H1 (cell line): ENCODE data around the gene CHSY3. TPM values are rescaled to one million over a fixed set of nuclear protein-coding genes. Genes with fewer than 3 reads are reported as not detected.

Experiments used
- CTCF ChIA-PET: fragments of 300-600 bp; sonication (Branson Sonifier 250); formaldehyde crosslinking; loops from one replicate; lab custom pipeline; 2021; ENCODE audit not compliant: partially characterized antibody; lab: Charles Lee
- POLR2A ChIA-PET: fragments of 300-600 bp; sonication (Branson Sonifier 250); formaldehyde crosslinking; loops from one replicate; lab custom pipeline; 2021; ENCODE audit warnings: inconsistent platforms; ENCODE audit not compliant: partially characterized antibody; lab: Charles Lee
- DNase-seq, 2 experiments: peaks; one replicate each; pipeline versions ENCODE4 v3.0.0 to v3.0.0-alpha.2; 2010 to 2022; ENCODE audit warnings: low spot score in 2 of 2, low read depth in 1 of 2, mixed read lengths in 1 of 2
- FAIRE-seq: peaks from 2 replicates; lab custom pipeline; 2011; peaks lifted over from hg19 to GRCh38; lab: Jason Lieb, UNC
- H2AFZ ChIP-seq: 2 replicates; pipeline ENCODE4 v1.8.1; 2012; ENCODE audit warnings: low read length, inconsistent platforms
- H2AK5ac ChIP-seq: 2 replicates; pipeline ENCODE4 v1.6.1; 2013; ENCODE audit warnings: low read depth, low read length
- H2BK120ac ChIP-seq: replicated peaks from 2 replicates; pipeline ENCODE3; 2013; ENCODE audit warnings: low read depth, low read length, inconsistent platforms
- H2BK12ac ChIP-seq: 2 replicates; pipeline ENCODE4 v1.6.1; 2013; ENCODE audit warnings: low read depth, low read length
- H2BK15ac ChIP-seq: 2 replicates; pipeline ENCODE4 v1.6.1; 2013; ENCODE audit warnings: low read length
- H2BK20ac ChIP-seq: 2 replicates; pipeline ENCODE4 v1.6.1; 2013; ENCODE audit warnings: low read length
- H2BK5ac ChIP-seq: 2 replicates; pipeline ENCODE4 v1.6.1; 2013; ENCODE audit warnings: low read depth, low read length
- H3K14ac ChIP-seq: 2 replicates; pipeline ENCODE4 v1.6.1; 2013; ENCODE audit warnings: inconsistent platforms; ENCODE audit not compliant: insufficient read length
- H3K18ac ChIP-seq: 2 replicates; pipeline ENCODE4 v1.6.1; 2013; ENCODE audit warnings: low read length; ENCODE audit errors: extremely low read depth
- H3K23ac ChIP-seq: 2 replicates; pipeline ENCODE4 v1.6.1; 2013; ENCODE audit warnings: inconsistent platforms; ENCODE audit not compliant: insufficient read length
- H3K23me2 ChIP-seq: 2 replicates; pipeline ENCODE4 v1.6.1; 2013; ENCODE audit warnings: low read depth, low read length
- H3K27ac ChIP-seq: 2 replicates; pipeline ENCODE4 v1.6.1; 2011; ENCODE audit warnings: low read depth, low read length, inconsistent platforms
- H3K27me3 ChIP-seq, 4 experiments: replicated peaks in 1 of 4; 1 replicate in 1 of 4; 2 replicates in 3 of 4; pipeline versions ENCODE4 v1.6.1 to v1.8.1; 2011 to 2013; ENCODE audit warnings: low read length in 3 of 4, mild to moderate bottlenecking in 3 of 4, inconsistent platforms in 2 of 4, mixed read lengths in 2 of 4, moderate library complexity in 1 of 4; ENCODE audit not compliant: control insufficient read depth in 3 of 4, insufficient read depth in 3 of 4; ENCODE audit errors: extremely low read depth in 1 of 4
- H3K36me3 ChIP-seq, 4 experiments: 2 replicates each; pipeline versions ENCODE4 v1.6.1 to v1.8.1; 2011 to 2013; ENCODE audit warnings: mild to moderate bottlenecking in 4 of 4, low read length in 3 of 4, moderate library complexity in 2 of 4, control low read depth in 1 of 4, inconsistent platforms in 1 of 4; ENCODE audit not compliant: insufficient read depth in 4 of 4, control insufficient read depth in 2 of 4
- H3K4ac ChIP-seq: replicated peaks from 2 replicates; pipeline ENCODE3; 2013; ENCODE audit warnings: low read length, low read depth, mixed read lengths, inconsistent platforms; ENCODE audit not compliant: insufficient read length
- H3K4me1 ChIP-seq, 4 experiments: replicated peaks in 1 of 4; 1 replicate in 1 of 4; 2 replicates in 3 of 4; pipeline versions ENCODE4 v1.6.1 to v1.8.1; 2011 to 2013; ENCODE audit warnings: low read length in 3 of 4, inconsistent platforms in 2 of 4, mixed read lengths in 1 of 4; ENCODE audit not compliant: insufficient read depth in 4 of 4, control insufficient read depth in 3 of 4
- H3K4me2 ChIP-seq, 2 experiments: 2 replicates each; pipeline versions ENCODE4 v1.6.1 to v1.8.1; 2011 to 2013; ENCODE audit warnings: low read depth in 2 of 2, low read length in 2 of 2, control low read depth in 1 of 2, inconsistent platforms in 1 of 2, mild to moderate bottlenecking in 1 of 2; ENCODE audit not compliant: insufficient read depth in 1 of 2
- H3K4me3 ChIP-seq, 4 experiments: fragments of 200-600, 300-600 bp in 1 of 4; sonication (generic), shearing (Covaris generic), sonication (Bioruptor Twin) in 1 of 4; 2 replicates each; pipeline versions ENCODE4 v1.5.1 to v1.8.1; 2011 to 2016; ENCODE audit warnings: low read length in 4 of 4, low read depth in 3 of 4, control low read depth in 2 of 4, inconsistent platforms in 2 of 4, mild to moderate bottlenecking in 2 of 4, mixed read lengths in 1 of 4, moderate library complexity in 1 of 4; ENCODE audit not compliant: insufficient read depth in 2 of 4; ENCODE audit errors: extremely low read depth in 1 of 4
- H3K56ac ChIP-seq: replicated peaks from 2 replicates; pipeline ENCODE3; 2013; ENCODE audit warnings: low read depth, mild to moderate bottlenecking, mixed read lengths, low read length, inconsistent platforms; ENCODE audit not compliant: insufficient read length
- H3K79me1 ChIP-seq: 2 replicates; pipeline ENCODE4 v1.6.1; 2013; ENCODE audit warnings: low read depth, low read length, control low read depth
- H3K79me2 ChIP-seq, 2 experiments: 2 replicates each; pipeline versions ENCODE4 v1.6.1 to v1.8.1; 2012 to 2013; ENCODE audit warnings: low read length in 2 of 2, mild to moderate bottlenecking in 2 of 2, inconsistent platforms in 1 of 2; ENCODE audit not compliant: insufficient read depth in 2 of 2, control insufficient read depth in 1 of 2
- H3K9ac ChIP-seq, 4 experiments: replicated peaks in 1 of 4; 1 replicate in 1 of 4; 2 replicates in 3 of 4; pipeline versions ENCODE4 v1.6.1 to v1.8.1; 2011 to 2013; ENCODE audit warnings: low read depth in 3 of 4, low read length in 3 of 4, control low read depth in 2 of 4, mild to moderate bottlenecking in 2 of 4, moderate library complexity in 2 of 4, inconsistent platforms in 1 of 4; ENCODE audit errors: extremely low read depth in 1 of 4
- H3K9me3 ChIP-seq, 2 experiments: 2 replicates each; pipeline versions ENCODE4 v1.6.1 to v1.8.1; 2012 to 2013; ENCODE audit warnings: mild to moderate bottlenecking in 2 of 2, moderate library complexity in 2 of 2, control low read depth in 1 of 2, inconsistent platforms in 1 of 2, low read depth in 1 of 2, low read length in 1 of 2, mixed read lengths in 1 of 2; ENCODE audit not compliant: insufficient read depth in 2 of 2
- H4K20me1 ChIP-seq, 2 experiments: replicated peaks in 1 of 2; 2 replicates each; pipeline versions ENCODE3 to v1.8.1; 2011 to 2013; ENCODE audit warnings: inconsistent platforms in 2 of 2, low read length in 2 of 2, mild to moderate bottlenecking in 1 of 2; ENCODE audit not compliant: insufficient read depth in 2 of 2, control insufficient read depth in 1 of 2
- H4K5ac ChIP-seq: 2 replicates; pipeline ENCODE4 v1.6.1; 2013; ENCODE audit warnings: low read length, low read depth, mixed read lengths, inconsistent platforms; ENCODE audit not compliant: insufficient read length
- H4K8ac ChIP-seq: 2 replicates; pipeline ENCODE4 v1.8.0; 2013; ENCODE audit warnings: mild to moderate bottlenecking, moderate library complexity, low read length, inconsistent platforms; ENCODE audit not compliant: insufficient read depth; ENCODE audit errors: extremely low read depth
- H4K91ac ChIP-seq: replicated peaks from 2 replicates; pipeline ENCODE3; 2013; ENCODE audit warnings: low read length, mixed read lengths, inconsistent platforms; ENCODE audit not compliant: insufficient read length
- BRCA1 ChIP-seq: IDR thresholded peaks from 2 replicates; pipeline ENCODE4 v1.6.1; 2012; ENCODE audit warnings: low read depth, low read length, improper control_type of control experiment
- CHD1 ChIP-seq: IDR thresholded peaks from 2 replicates; pipeline ENCODE4 v1.6.1; 2012; ENCODE audit warnings: low read depth, low read length, improper control_type of control experiment
- CREB1 ChIP-seq: IDR thresholded peaks from 2 replicates; pipeline ENCODE4 v1.6.1; 2012; ENCODE audit warnings: inconsistent platforms
- EGR1 ChIP-seq: IDR thresholded peaks from 2 replicates; pipeline ENCODE4 v1.6.1; 2011; ENCODE audit warnings: low read depth, low read length, borderline replicate concordance
- HDAC2 ChIP-seq, 2 experiments: fragments of 300-600 bp in 1 of 2; sonication (generic) in 1 of 2; IDR thresholded peaks; 2 replicates each; pipeline ENCODE4 v1.6.1; 2011 to 2012; ENCODE audit warnings: low read depth in 2 of 2, low read length in 2 of 2, mild to moderate bottlenecking in 2 of 2, moderate library complexity in 2 of 2, borderline replicate concordance in 1 of 2, inconsistent platforms in 1 of 2
- JUND ChIP-seq: IDR thresholded peaks from 2 replicates; pipeline ENCODE4 v1.6.1; 2011; ENCODE audit warnings: mild to moderate bottlenecking, improper control_type of control experiment, low read length
- KDM5A ChIP-seq: fragments of 200-600 bp; IDR thresholded peaks from 2 replicates; pipeline ENCODE4 v1.7.1; 2012; ENCODE audit warnings: mild to moderate bottlenecking, low read length, inconsistent platforms, mixed read lengths
- NRF1 ChIP-seq: IDR thresholded peaks from 2 replicates; pipeline ENCODE4 v1.6.1; 2011; ENCODE audit warnings: mild to moderate bottlenecking, low read depth, low read length, improper control_type of control experiment
- RBBP5 ChIP-seq: IDR thresholded peaks from 2 replicates; pipeline ENCODE4 v1.7.1; 2012; ENCODE audit warnings: low read depth, mild to moderate bottlenecking, inconsistent platforms, low read length, moderate library complexity, borderline replicate concordance
- SAP30 ChIP-seq: fragments of 300-600 bp; sonication (generic); IDR thresholded peaks from 2 replicates; pipeline ENCODE4 v1.7.1; 2012; ENCODE audit warnings: low read length, moderate library complexity, mild to moderate bottlenecking, inconsistent platforms; ENCODE audit not compliant: insufficient read depth, insufficient replicate concordance
- TBP ChIP-seq: IDR thresholded peaks from 2 replicates; pipeline ENCODE4 v1.6.1; 2011; ENCODE audit warnings: low read depth, low read length, improper control_type of control experiment
- TCF12 ChIP-seq: IDR thresholded peaks from 2 replicates; pipeline ENCODE4 v1.6.1; 2011; ENCODE audit warnings: low read depth, mild to moderate bottlenecking, low read length
- TEAD4 ChIP-seq: IDR thresholded peaks from 2 replicates; pipeline ENCODE4 v1.6.1; 2012; ENCODE audit warnings: low read depth, low read length, inconsistent platforms, mixed read lengths
- YY1 ChIP-seq: IDR thresholded peaks from 2 replicates; pipeline ENCODE4 v1.6.1; 2011; ENCODE audit warnings: low read depth, mild to moderate bottlenecking, low read length
- WGBS, 2 experiments: shearing (Covaris generic) in 1 of 2; methylation state at CpG; one replicate each; pipeline versions ENCODE4 v1.1.6 to v1.1.7; 2013 to 2015; ENCODE audit warnings: low lambda C conversion rate in 2 of 2, mixed read lengths in 2 of 2, inconsistent platforms in 1 of 2, low coverage in 1 of 2, missing lambda C conversion rate in 1 of 2; ENCODE audit not compliant: insufficient replicate concordance in 2 of 2, insufficient coverage in 1 of 2, insufficient read length in 1 of 2; ENCODE audit errors: extremely low coverage in 1 of 2, missing lambda C conversion rate in 1 of 2; 5-methylcytosine and 5-hydroxymethylcytosine counted together
- polyA plus RNA-seq, 7 experiments: library from polyadenylated mRNA; depleted of rRNA in 3 of 7; stranded (reverse) in 5 of 7; unstranded in 2 of 7; fragments of >200 nt in 5 of 7; fragments of 200-250 nt in 2 of 7; gene quantifications; 1 replicate in 5 of 7; 2 replicates in 1 of 7; 4 replicates in 1 of 7; pipeline versions ENCODE4 v1.2.1 to v1.2.3, GENCODE V29; 2011 to 2013; ENCODE audit warnings: missing spikeins in 2 of 7, mixed read lengths in 2 of 7
- total RNA-seq: library from RNA; stranded (reverse); fragmentation: NEBNext Ultra II Directional; extraction: Animal tissue kit (Norgen Biotek cat#: 25700); gene quantifications from 2 replicates; pipeline ENCODE4 v1.2.1, GENCODE V29; 2021

Gene CHSY3
- total and polyA plus RNA-seq, 2 of the 8 experiments (the other 6 are each of a cell fraction or from before 2014, with no cell fraction given) = 0.24 to 1.8 TPM

GRCh38 chr5:129906177-129906887 is 2.1 kb downstream of the CHSY3 start:
- Histone ChIP-seq H2AFZ (peak overlapping the region; percentile 91), H4K5ac (no peak overlapping the region), H4K20me1 (no peaks in the 10 kb centered on the region), H3K23ac (no peak overlapping the region), H3K27me3 (peaks cover 1 to 39% (median 28%) of the 10 kb centered on the region in 4 experiments), H3K18ac (no peak overlapping the region), H3K4me2 (peak overlapping the region; percentile 99 to 100), H2BK12ac (no peak overlapping the region), H2AK5ac (no peak overlapping the region), H4K8ac (no peak overlapping the region; the same call in 1 of the 2 replicates), H3K79me2 (no peaks in the 10 kb centered on the region), H3K4ac (no peak overlapping the region), H2BK120ac (no peak overlapping the region), H3K23me2 (peaks cover 25% of the 10 kb centered on the region), H3K56ac (no peak overlapping the region), H3K9ac (no peak overlapping the region), H4K91ac (no peak overlapping the region), H3K4me3 (peak overlapping the region; percentile 61 to 80 (median 73); a peak in 7 of 8 replicates), H3K36me3 (no peaks in the 10 kb centered on the region), H3K4me1 (peaks cover 0 to 12% (median 4%) of the 10 kb centered on the region in 4 experiments; a peak in 6 of 7 replicates), H2BK20ac (no peak overlapping the region), H3K14ac (no peak overlapping the region), H2BK15ac (no peak overlapping the region), H3K79me1 (no peaks in the 10 kb centered on the region), H2BK5ac (no peak overlapping the region), H3K9me3 (no peaks in the 10 kb centered on the region), H3K27ac (no peak overlapping the region)
- 7% methylated on average over 20 of the region's 20 CpGs; no CpG with 5 or more reads in 1 of the 2 experiments for WGBS, 2 experiments
- ChIA-PET POLR2A (no interaction called here), CTCF (interaction anchor here (1.1 kb wide), 1 partner anchor 1100 kb away, joined by 5 read pairs; no protein-coding TSS in a partner anchor)
- FAIRE-seq (no peak), DNase-seq (peak in 1 of 2 experiments; percentile 61)
- TF ChIP-seq CREB1 (no peak), TCF12 (no peak), NRF1 (no peak), RBBP5 (no peak), TBP (no peak), EGR1 (no peak), YY1 (no peak), CHD1 (no peak), HDAC2 (IDR thresholded peaks at IDR 0.05; ENCODE audit: borderline replicate concordance in 1 of 2, low read depth in 2 of 2, low read length in 2 of 2) (no peak), SAP30 (no peak), BRCA1 (no peak), KDM5A (no peak), TEAD4 (no peak), JUND (no peak)
